T47D (cell line): Measurements from ENCODE around the gene GPC6.

Source experiments
- DNase-seq, 2 experiments: peaks; one replicate each; pipeline versions ENCODE4 v3.0.0 to v3.0.0-alpha.2; 2011 to 2012; ENCODE audit warnings: low read depth in 1 of 2, low spot score in 1 of 2
- JUND ChIP-seq: IDR thresholded peaks from 2 replicates; pipeline ENCODE4 v1.6.1; 2012; ENCODE audit warnings: low read depth
- in situ Hi-C: cut with HindIII; loops from 2 replicates; pipeline ENCODE4 v1.10.0; 2016; ENCODE audit warnings: low sequenced_read_pairs, low pct_unique_long_range_greater_than_20kb

GPC6 gene

GRCh38 chr13:93325303-93326233, 99.0 kb downstream of the GPC6 start:
- TF ChIP-seq JUND = no peak
- peak in 1 of 2 experiments; percentile 1 for DNase-seq
- in situ Hi-C loops = no loop called here

- in situ Hi-C loops = no loop called here
- DNase-seq = peak in 1 of 2 experiments; percentile 85
- peak; percentile 69; the same call in 1 of the 2 replicates for TF ChIP-seq JUND
These were observed 99.7 kb downstream of the GPC6 start for GRCh38 chr13:93326234-93326811.

GRCh38 chr13:93328943-93329342, 102.3 kb downstream of the GPC6 start:
- no peak for TF ChIP-seq JUND
- in situ Hi-C loops = no loop called here
- DNase-seq = no peak

- no peak for TF ChIP-seq JUND
- in situ Hi-C loops = no loop called here
- no peak for DNase-seq
These were observed 110.1 kb downstream of the GPC6 start for GRCh38 chr13:93336728-93337127.

GRCh38 chr13:93338030-93338429, 111.4 kb downstream of the GPC6 start:
- in situ Hi-C loops = no loop called here
- no peak for DNase-seq
- TF ChIP-seq JUND = no peak

- in situ Hi-C loops = no loop called here
- no peak for TF ChIP-seq JUND
- no peak for DNase-seq
These were observed 112.3 kb downstream of the GPC6 start for GRCh38 chr13:93338906-93339305.

GRCh38 chr13:93339550-93339949, 112.9 kb downstream of the GPC6 start:
- no peak for DNase-seq
- in situ Hi-C loops = no loop called here
- TF ChIP-seq JUND = no peak

- DNase-seq = no peak
- in situ Hi-C loops = no loop called here
- no peak for TF ChIP-seq JUND
These were observed 114.9 kb downstream of the GPC6 start for GRCh38 chr13:93341517-93341916.

- in situ Hi-C loops = no loop called here
- TF ChIP-seq JUND = no peak
These were observed 116.5 kb downstream of the GPC6 start for GRCh38 chr13:93343097-93343496.

GRCh38 chr13:93344048-93344705, 117.6 kb downstream of the GPC6 start:
- peak in 1 of 2 experiments; percentile 41 for DNase-seq
- in situ Hi-C loops = no loop called here

More at GRCh38 chr13:93343097-93343496, 116.5 kb downstream of the GPC6 start:
- DNase-seq = no peak

GRCh38 chr13:93345024-93345423, 118.4 kb downstream of the GPC6 start:
- in situ Hi-C loops = no loop called here
- no peak for DNase-seq
- TF ChIP-seq JUND = no peak

More at GRCh38 chr13:93344048-93344705, 117.6 kb downstream of the GPC6 start:
- TF ChIP-seq JUND = no peak

GRCh38 chr13:93345770-93346169, 119.2 kb downstream of the GPC6 start:
- DNase-seq = peak in 1 of 2 experiments; percentile 18
- in situ Hi-C loops = no loop called here

GRCh38 chr13:93352616-93353015, 126.0 kb downstream of the GPC6 start:
- in situ Hi-C loops = no loop called here
- no peak for DNase-seq

More at GRCh38 chr13:93345770-93346169, 119.2 kb downstream of the GPC6 start:
- no peak for TF ChIP-seq JUND

More at GRCh38 chr13:93352616-93353015, 126.0 kb downstream of the GPC6 start:
- TF ChIP-seq JUND = no peak
